Keratinocyte (primary cell): ENCODE measurements around the gene GATA3.

Experiments used
- EZH2 ChIP-seq: IDR thresholded peaks from one replicate; pipeline ENCODE4 v1.6.1; 2012; ENCODE audit warnings: inconsistent platforms, mild to moderate bottlenecking, low read length, moderate library complexity
- TF ChIP-seq, protein P1 (sequence below), 3 experiments: IDR thresholded peaks in 1 of 3; conservative IDR thresholded peaks in 1 of 3; optimal IDR thresholded peaks in 1 of 3; 2 replicates in 2 of 3; 3 replicates in 1 of 3; pipeline versions ENCODE3 to v1.5.1; 2011; ENCODE audit warnings: low read length in 3 of 3, mild to moderate bottlenecking in 3 of 3, moderate library complexity in 2 of 3, control low read depth in 1 of 3, inconsistent platforms in 1 of 3; ENCODE audit not compliant: insufficient read depth in 2 of 3; ENCODE audit errors: extremely low read depth in 1 of 3

DNA sequence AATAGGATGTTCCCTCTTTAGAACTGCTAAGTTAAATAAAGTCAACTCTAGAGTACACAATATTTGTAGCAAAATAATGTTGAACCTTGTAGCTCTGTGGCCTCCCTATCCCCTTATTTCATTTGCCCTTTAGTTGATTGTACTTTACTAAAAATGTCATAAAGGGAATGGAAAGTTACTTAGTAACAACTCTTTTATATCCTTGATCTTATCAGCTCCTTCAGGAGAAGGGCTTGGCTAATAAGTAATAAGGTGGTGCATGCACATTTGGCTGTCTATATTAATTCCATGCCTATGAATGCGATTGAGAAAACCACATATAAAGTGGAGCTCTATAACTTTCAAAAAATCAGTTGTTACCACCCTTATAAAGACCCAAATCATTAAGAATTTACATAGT is 41.5 kb upstream of the GATA3 start:
- TF ChIP-seq, protein P1, sequence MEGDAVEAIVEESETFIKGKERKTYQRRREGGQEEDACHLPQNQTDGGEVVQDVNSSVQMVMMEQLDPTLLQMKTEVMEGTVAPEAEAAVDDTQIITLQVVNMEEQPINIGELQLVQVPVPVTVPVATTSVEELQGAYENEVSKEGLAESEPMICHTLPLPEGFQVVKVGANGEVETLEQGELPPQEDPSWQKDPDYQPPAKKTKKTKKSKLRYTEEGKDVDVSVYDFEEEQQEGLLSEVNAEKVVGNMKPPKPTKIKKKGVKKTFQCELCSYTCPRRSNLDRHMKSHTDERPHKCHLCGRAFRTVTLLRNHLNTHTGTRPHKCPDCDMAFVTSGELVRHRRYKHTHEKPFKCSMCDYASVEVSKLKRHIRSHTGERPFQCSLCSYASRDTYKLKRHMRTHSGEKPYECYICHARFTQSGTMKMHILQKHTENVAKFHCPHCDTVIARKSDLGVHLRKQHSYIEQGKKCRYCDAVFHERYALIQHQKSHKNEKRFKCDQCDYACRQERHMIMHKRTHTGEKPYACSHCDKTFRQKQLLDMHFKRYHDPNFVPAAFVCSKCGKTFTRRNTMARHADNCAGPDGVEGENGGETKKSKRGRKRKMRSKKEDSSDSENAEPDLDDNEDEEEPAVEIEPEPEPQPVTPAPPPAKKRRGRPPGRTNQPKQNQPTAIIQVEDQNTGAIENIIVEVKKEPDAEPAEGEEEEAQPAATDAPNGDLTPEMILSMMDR (optimal IDR thresholded peaks at IDR 0.05 in 1 of 3, IDR thresholded peaks at IDR 0.05 in 1 of 3, conservative IDR thresholded peaks at IDR 0.05 in 1 of 3; ENCODE audit: extremely low read depth in 1 of 3, insufficient read depth in 2 of 3, low read length in 3 of 3) = no peak
- no peak for TF ChIP-seq EZH2
